Mucosa of descending colon (tissue), 3 donors: ENCODE data around the gene PRKCE. TPM values are rescaled to one million over a fixed set of nuclear protein-coding genes. Genes with fewer than 3 reads are reported as not detected.

ENCODE experiments used
- ATAC-seq: fragments of 200-7000 bp; cut with Tn5 transposase; one replicate; pipeline ENCODE4 v1.9.1; 2020; ENCODE audit warnings: mild to moderate bottlenecking, moderate library complexity
- DNase-seq, 3 donors: peaks; one replicate each; pipeline ENCODE4 v3.0.0-alpha.2; 2020
- H3K36me3 ChIP-seq: fragments of 200-600 bp; one replicate; pipeline ENCODE4 v1.8.0; 2021; ENCODE audit warnings: low read depth, mild to moderate bottlenecking
- H3K4me1 ChIP-seq: fragments of 200-600 bp; one replicate; pipeline ENCODE4 v1.8.0; 2021; ENCODE audit warnings: low read depth, mild to moderate bottlenecking
- H3K4me3 ChIP-seq: fragments of 200-600 bp; one replicate; pipeline ENCODE4 v1.8.0; 2021; ENCODE audit warnings: mild to moderate bottlenecking
- H3K9me3 ChIP-seq: fragments of 200-600 bp; one replicate; pipeline ENCODE4 v1.8.0; 2021; ENCODE audit warnings: mild to moderate bottlenecking
- CTCF ChIP-seq: fragments of 200-600 bp; IDR thresholded peaks from one replicate; pipeline ENCODE4 v1.8.0; 2022; ENCODE audit warnings: antibody characterized with exemption, mild to moderate bottlenecking
- intact Hi-C, 2 donors: fragments of 100-400 bp; cut with DNase I in 1 of 2; cut with micrococcal nuclease in 1 of 2; formaldehyde crosslinking; loops; one replicate each; pipeline versions ENCODE4 v1.11.0 to v1.11.1; 2022; cut with DNase I, micrococcal nuclease
- total RNA-seq, 3 donors: library from RNA; stranded (reverse); fragmentation: NEBNext Ultra II Directional in 2 of 3; extraction: Animal tissue kit (Norgen Biotek cat#: 25700) in 2 of 3; gene quantifications; one replicate each; pipeline versions ENCODE4 v1.2.1 to v1.2.4, GENCODE V29; 2021 to 2023
- donor health status: DM: no; HTN: no; CAD: no; lungs with moderate emphysema.
- donor health status: DM: no; HTN: no; CAD: no.
- donor health status: DM: no; HTN: yes; CAD: no.

Gene PRKCE
- total RNA-seq, 3 donors from 2014 or later = 24.5 to 52.0 (median 32.7) TPM

- no peak for TF ChIP-seq CTCF
- Histone ChIP-seq H3K9me3 (no peaks in the 10 kb centered on the region), H3K4me3 (no peak overlapping the region), H3K36me3 (no peaks in the 10 kb centered on the region), H3K4me1 (peaks cover 8% of the 10 kb centered on the region)
- intact Hi-C loops = no loop called here
- DNase-seq = no peak
- no peak for ATAC-seq
Measured at GRCh38 chr2:45726188-45726587, 74.7 kb downstream of the PRKCE start.

DNA sequence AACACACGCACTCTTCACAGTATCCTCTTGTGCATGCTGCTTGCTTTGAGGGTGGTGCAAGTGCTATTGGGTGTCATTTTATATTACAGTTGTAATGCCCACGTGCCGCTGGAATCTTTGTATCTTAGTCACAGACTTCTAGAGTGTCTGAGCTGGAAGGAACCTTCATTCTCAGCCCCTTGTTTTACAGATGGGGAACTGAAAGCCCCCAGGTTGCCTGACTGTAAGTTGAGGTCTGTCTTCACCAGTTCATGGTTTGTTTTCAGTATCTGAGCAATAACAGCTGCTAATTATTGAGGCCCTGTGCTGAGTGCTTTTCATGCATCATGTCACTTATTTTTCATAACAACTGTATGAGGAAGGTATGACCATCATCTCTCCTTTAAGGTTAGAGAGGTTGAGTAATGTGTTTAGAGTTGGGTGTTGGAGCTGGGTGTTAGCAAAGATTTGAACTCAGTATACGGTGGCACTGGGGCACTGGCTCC lies 77.0 kb downstream of the PRKCE start:
- no peak for DNase-seq
- Histone ChIP-seq H3K4me3 (no peak overlapping the region), H3K9me3 (no peaks in the 10 kb centered on the region), H3K4me1 (peaks cover 8% of the 10 kb centered on the region), H3K36me3 (no peaks in the 10 kb centered on the region)
- TF ChIP-seq CTCF = no peak
- peak; percentile 55 for ATAC-seq
- intact Hi-C loops = no loop called here

DNA sequence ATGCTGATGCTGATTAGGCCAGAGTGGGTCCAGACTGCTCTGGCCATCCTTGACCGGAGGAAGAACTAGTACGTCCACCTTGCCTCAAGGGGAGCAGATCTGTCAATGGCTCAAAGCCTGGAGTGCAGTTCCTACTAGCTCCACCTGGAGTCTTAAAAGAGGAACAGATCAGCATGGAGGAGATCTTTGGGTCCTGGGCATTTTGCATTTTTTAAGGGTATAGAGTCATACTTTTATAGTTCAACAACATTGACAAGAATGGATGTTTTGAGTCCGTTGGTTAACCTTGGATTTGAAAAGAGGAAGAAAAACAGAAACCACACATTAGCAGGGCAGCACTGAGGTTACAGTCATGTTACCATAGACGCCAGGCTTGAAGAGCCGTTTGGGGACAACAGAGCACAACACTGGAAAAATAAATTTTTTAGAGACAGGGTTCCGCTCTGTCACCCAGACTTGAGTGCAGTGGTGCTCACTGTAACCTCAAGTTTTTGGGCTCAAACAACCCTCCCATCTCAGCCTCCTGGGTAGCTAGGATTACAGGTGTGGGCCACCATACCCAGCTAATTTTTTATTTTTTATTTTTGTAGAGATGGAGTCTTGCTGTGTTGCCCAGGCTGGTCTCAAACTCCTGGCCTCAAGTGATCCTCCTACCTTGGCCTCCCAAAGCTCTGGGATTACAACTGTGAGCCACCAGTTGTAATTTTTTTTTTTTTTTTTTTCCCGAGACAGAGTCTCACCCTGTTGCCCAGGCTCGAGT lies 78.5 kb downstream of the PRKCE start:
- intact Hi-C loops = no loop called here
- H3K36me3 ChIP-seq = no peaks in the 10 kb centered on the region
- H3K4me3 ChIP-seq = no peak overlapping the region
- no peak for TF ChIP-seq CTCF
- peak; percentile 68 for ATAC-seq
- no peaks in the 10 kb centered on the region for H3K9me3 ChIP-seq
- DNase-seq = no peak
- no peaks in the 10 kb centered on the region for H3K4me1 ChIP-seq

DNA sequence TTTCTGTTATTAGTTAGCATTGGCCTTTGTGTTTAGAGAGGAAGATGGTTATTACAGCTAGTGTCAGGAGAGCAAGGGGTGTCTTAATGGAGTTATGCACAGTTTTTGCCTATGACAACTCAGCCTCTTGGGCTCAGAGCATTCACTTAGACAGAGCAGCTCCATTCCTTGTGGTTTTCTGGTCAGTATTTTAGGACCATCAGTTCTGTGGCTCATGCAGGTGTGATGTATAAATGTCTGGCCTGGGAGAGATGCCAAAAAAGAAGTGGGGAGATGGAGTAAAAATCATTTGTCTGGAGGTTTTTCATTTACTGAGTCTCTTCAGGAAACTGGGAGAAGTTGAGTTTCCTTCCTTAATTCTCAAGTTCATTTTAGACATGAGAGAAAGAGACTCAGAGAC lies 79.7 kb downstream of the PRKCE start:
- no peak for TF ChIP-seq CTCF

DNA sequence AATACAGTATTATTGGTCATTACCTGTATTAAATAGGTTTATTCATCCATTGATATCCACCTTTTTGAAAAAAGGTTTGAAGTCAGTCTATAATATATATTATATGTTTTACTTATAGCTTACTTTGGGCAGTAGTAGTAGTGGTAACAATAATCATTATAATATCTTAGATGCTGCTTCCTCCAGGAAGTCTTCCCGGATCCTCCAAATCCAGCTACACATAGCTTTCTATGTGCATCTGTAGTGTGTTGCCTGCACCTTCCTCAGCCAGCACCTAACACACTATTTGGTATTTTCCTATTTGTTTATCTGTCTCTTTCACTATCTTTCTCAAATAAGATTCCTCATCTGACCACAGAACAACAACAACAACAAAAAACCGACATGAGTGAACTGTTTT lies 81.0 kb downstream of the PRKCE start:
- no peak for TF ChIP-seq CTCF
- no peak overlapping the region for H3K4me3 ChIP-seq

More for the DNA sequence above, 79.7 kb downstream of the PRKCE start:
- no peaks in the 10 kb centered on the region for H3K4me1 ChIP-seq
- no peak for DNase-seq
- no peaks in the 10 kb centered on the region for H3K9me3 ChIP-seq
- H3K4me3 ChIP-seq = no peak overlapping the region
- intact Hi-C loops = no loop called here
- no peaks in the 10 kb centered on the region for H3K36me3 ChIP-seq
- ATAC-seq = no peak

More for the DNA sequence above, 81.0 kb downstream of the PRKCE start:
- Histone ChIP-seq H3K4me1 (no peaks in the 10 kb centered on the region), H3K9me3 (no peaks in the 10 kb centered on the region), H3K36me3 (no peaks in the 10 kb centered on the region)
- DNase-seq (no peak), ATAC-seq (no peak)
- intact Hi-C loops = no loop called here
